Measurements from ENCODE around the gene OSCAR.

DNA sequence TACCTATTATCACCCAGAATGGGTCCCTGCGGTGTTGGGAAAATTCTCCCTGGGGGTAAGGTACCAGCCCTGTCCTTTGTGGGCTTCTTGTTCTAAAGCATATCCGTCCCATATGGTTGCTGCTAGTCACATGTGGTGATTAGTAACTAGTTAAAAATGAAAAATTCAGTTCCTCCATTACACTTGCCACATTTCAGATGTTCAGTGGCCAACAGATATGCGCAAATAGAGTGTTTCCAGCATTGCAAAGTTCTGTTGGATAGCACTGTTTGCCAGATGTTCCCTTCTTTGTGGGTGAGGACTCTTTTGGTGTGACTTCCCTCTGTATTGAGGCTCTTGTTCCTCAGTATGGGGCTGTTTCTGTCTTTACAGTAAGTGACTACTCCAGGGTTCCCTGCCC lies 40.8 kb upstream of the OSCAR start:
- TF ChIP-seq JUNB (IDR thresholded peaks at IDR 0.05) (no peak), ZZZ3 (IDR thresholded peaks at IDR 0.05; ENCODE audit: control insufficient read depth, insufficient read length, low read depth) (no peak), CTCF (IDR thresholded peaks at IDR 0.05 in 2 of 3, conservative IDR thresholded peaks at IDR 0.05 in 1 of 3; ENCODE audit: control insufficient read depth in 2 of 3, extremely low read depth in 1 of 3, insufficient read depth in 1 of 3, low read depth in 3 of 3, low read length in 3 of 3) (no peak)
